ENCODE data around the gene CCNE1. TPM values are rescaled to one million over a fixed set of nuclear protein-coding genes. Genes with fewer than 3 reads are reported as not detected.
"Not testable (repeated sequence)": the region's sequence is repeated elsewhere in the genome, so short reads cannot be mapped to it uniquely, and the experiment has no call there.

CCNE1 gene
- total RNA-seq, 1 donor from 2014 or later = 13.5 TPM

GRCh38 chr19:29787281-29787680 lies 24.5 kb upstream of the CCNE1 start:
- no peak for TF ChIP-seq CTCF (conservative IDR thresholded peaks at IDR 0.05)
- H3K4me3 Mint-ChIP-seq = no peak overlapping the region
- no peaks in the 10 kb centered on the region for H3K27me3 Mint-ChIP-seq
- H3K36me3 Mint-ChIP-seq = no peaks in the 10 kb centered on the region
- no peaks in the 10 kb centered on the region for H3K4me1 Mint-ChIP-seq (ENCODE audit: unreplicated experiment)
- DNase-seq (ENCODE audit: extremely low spot score, unreplicated experiment) = no peak
- H3K9me3 Mint-ChIP-seq = no peaks in the 10 kb centered on the region
- H3K27ac Mint-ChIP-seq = no peak overlapping the region

GRCh38 chr19:29789007-29789406 lies 22.8 kb upstream of the CCNE1 start:
- no peak for DNase-seq (ENCODE audit: extremely low spot score, unreplicated experiment)
- Mint-ChIP-seq H3K27ac (no peak overlapping the region), H3K9me3 (no peaks in the 10 kb centered on the region), H3K4me3 (no peak overlapping the region), H3K36me3 (no peaks in the 10 kb centered on the region), H3K4me1 (ENCODE audit: unreplicated experiment) (no peaks in the 10 kb centered on the region), H3K27me3 (no peaks in the 10 kb centered on the region)
- TF ChIP-seq CTCF (conservative IDR thresholded peaks at IDR 0.05) = no peak

GRCh38 chr19:29793116-29793727 lies 18.6 kb upstream of the CCNE1 start:
- Mint-ChIP-seq H3K4me3 (no peak overlapping the region), H3K9me3 (no peaks in the 10 kb centered on the region), H3K36me3 (no peaks in the 10 kb centered on the region), H3K27me3 (no peaks in the 10 kb centered on the region), H3K27ac (no peak overlapping the region), H3K4me1 (ENCODE audit: unreplicated experiment) (peaks cover 7% of the 10 kb centered on the region)
- TF ChIP-seq CTCF (conservative IDR thresholded peaks at IDR 0.05) = no peak
- DNase-seq (ENCODE audit: extremely low spot score, unreplicated experiment) = no peak

- not testable (repeated sequence) for H3K4me3 Mint-ChIP-seq; H3K27me3 Mint-ChIP-seq; H3K9me3 Mint-ChIP-seq; H3K27ac Mint-ChIP-seq; DNase-seq (ENCODE audit: extremely low spot score, unreplicated experiment); H3K36me3 Mint-ChIP-seq
- H3K4me1 Mint-ChIP-seq (ENCODE audit: unreplicated experiment) = peaks cover 11% of the 10 kb centered on the region
These were observed 17.3 kb upstream of the CCNE1 start for GRCh38 chr19:29794490-29794889.

GRCh38 chr19:29795461-29796172 lies 16.2 kb upstream of the CCNE1 start:
- Mint-ChIP-seq H3K9me3 (no peaks in the 10 kb centered on the region), H3K36me3 (no peaks in the 10 kb centered on the region), H3K27me3 (no peaks in the 10 kb centered on the region), H3K4me3 (no peak overlapping the region), H3K4me1 (ENCODE audit: unreplicated experiment) (peaks cover 11% of the 10 kb centered on the region), H3K27ac (no peak overlapping the region)
- DNase-seq (ENCODE audit: extremely low spot score, unreplicated experiment) = no peak
- no peak for TF ChIP-seq CTCF (conservative IDR thresholded peaks at IDR 0.05)

GRCh38 chr19:29796173-29796573 lies 15.6 kb upstream of the CCNE1 start:
- Mint-ChIP-seq H3K36me3 (no peaks in the 10 kb centered on the region), H3K27me3 (no peaks in the 10 kb centered on the region), H3K4me3 (no peak overlapping the region), H3K27ac (no peak overlapping the region), H3K9me3 (no peaks in the 10 kb centered on the region), H3K4me1 (ENCODE audit: unreplicated experiment) (peaks cover 11% of the 10 kb centered on the region)
- no peak for DNase-seq (ENCODE audit: extremely low spot score, unreplicated experiment)
- TF ChIP-seq CTCF (conservative IDR thresholded peaks at IDR 0.05) = no peak

Measured in type B pancreatic cell (in vitro differentiated cells).